Measurements from ENCODE around the gene ZNF580.

GRCh38 chr19:55667958-55668357, 27.2 kb downstream of the ZNF580 start:
- TF ChIP-seq CTCF (conservative IDR thresholded peaks at IDR 0.05; ENCODE audit: low read length) (no peak), EZH2phosphoT487 (IDR thresholded peaks at IDR 0.05; ENCODE audit: borderline replicate concordance, low read depth, low read length) (no peak)

Measured in OCI-LY7 (cell line).